GM19467 (cell line): ENCODE measurements around the gene FTCDNL1.

Experiments
- ATAC-seq: cut with Tn5 transposase; IDR thresholded peaks from one replicate; pipeline ENCODE4 v1.9.1; 2021; ENCODE audit warnings: mild to moderate bottlenecking, moderate library complexity; ENCODE audit not compliant: unreplicated experiment

The FTCDNL1 gene

DNA sequence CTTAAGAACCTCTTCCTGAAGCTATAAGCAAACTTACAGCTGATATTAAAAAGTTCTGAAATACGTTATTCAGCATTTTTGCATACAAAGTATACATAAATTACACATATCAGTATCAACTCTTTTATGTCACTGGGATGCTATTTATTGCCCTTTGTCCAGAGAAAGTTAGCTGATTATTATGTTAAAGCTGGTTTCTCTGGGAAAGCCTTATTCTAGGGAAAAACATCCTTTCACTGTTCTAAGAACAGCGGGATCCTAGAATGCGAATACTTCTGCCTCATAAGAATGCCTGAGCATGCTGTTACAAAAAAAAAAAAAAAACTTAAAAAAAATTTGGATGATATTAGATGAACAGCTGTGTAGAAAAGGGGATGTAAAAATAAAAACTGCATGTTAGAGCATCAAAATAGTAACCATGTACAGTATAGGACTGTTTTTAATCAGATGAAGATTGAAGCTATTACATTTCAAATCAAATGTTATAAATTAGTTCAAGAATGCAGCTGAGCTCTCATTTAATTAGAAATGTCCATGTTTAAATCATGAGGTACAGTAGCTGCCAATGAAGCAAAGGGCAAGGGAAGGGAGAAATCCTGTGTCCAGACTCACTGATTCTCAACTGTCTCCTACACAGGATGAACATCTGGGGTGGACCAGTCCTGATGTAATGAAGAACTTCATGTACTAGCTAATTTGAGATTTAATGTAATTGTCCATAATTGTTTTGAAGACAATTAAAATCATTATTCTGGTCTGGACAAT is 8.2 kb downstream of the FTCDNL1 start:
- no peak for ATAC-seq

GRCh38 chr2:199841409-199841808 is 9.6 kb downstream of the FTCDNL1 start:
- no peak for ATAC-seq

GRCh38 chr2:199838399-199838798 is 12.6 kb downstream of the FTCDNL1 start:
- no peak for ATAC-seq

DNA sequence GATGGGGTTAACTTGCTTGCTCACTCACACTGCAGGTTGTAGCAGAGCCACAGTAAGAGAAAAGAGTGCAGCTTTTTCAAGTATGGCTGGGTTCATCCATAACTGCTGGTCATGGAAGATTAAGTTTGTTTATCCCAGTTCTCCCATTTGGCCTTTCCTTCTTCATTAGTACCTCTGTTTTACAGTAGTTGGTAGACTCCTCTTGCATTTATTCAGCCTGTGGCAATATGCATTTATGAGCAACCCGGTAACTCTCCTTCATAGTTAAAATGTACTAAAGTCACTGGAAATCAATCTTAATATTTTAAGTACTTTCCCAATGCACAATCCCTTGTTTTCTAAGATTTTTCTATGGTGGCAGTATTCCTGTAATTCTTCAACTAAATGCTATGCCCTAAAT is 14.0 kb downstream of the FTCDNL1 start:
- no peak for ATAC-seq

DNA sequence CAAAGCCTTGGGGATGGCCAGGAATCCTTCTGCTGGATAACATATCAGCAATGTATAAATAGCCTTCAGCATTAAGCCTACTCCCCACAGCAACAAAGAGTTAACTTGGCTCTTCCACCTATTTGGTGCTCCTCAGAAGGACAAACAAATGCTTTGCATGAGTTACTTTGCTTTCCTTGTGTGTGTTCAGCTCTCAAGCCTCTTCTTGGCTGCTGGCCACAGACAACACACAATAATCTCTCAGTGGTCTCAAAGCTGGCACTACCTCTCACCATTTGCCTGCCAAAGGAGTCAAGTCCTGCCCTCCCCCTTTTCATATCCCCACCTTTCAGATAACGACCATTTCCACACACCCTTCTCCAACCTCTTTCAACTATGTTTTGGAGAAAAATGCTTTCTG is 17.5 kb downstream of the FTCDNL1 start:
- ATAC-seq = no peak

DNA sequence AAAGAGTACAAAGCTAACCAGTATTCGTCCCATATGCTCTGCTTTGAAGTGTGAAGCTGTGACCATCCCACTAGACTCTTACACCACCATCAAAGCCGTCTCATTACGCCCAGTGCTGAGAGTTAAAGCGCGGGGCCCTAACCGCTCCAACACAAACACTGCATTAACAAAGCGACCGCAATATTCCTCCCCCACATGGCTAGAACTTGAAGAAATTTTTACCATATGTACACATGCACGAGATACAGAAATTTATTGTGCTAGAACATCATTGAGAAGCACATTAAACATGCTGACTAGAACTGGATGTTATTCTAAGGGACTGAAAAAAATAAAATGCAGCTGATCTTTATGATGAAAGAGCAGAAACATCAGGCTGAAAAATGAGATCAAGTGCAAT is 20.5 kb downstream of the FTCDNL1 start:
- no peak for ATAC-seq

GRCh38 chr2:199829628-199830027 is 21.4 kb downstream of the FTCDNL1 start:
- ATAC-seq = no peak

DNA sequence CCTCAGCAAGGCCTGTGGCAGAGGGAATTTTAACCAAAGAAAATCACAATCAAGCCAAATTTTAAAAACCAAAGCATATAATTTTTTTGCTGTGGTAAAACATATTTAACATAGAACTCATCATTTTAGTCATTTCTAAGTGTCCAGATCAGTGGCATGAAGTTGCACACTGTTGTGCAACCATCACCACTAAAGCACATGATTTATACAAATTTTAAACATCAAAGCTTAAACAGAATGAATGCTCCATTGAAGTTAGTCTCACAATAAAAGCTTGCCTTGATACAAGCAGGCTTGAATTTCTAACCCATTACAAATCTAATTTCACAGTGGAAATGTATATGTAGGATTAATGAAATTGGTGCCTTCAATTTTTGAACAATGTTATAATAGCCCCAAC is 31.2 kb downstream of the FTCDNL1 start:
- no peak for ATAC-seq

DNA sequence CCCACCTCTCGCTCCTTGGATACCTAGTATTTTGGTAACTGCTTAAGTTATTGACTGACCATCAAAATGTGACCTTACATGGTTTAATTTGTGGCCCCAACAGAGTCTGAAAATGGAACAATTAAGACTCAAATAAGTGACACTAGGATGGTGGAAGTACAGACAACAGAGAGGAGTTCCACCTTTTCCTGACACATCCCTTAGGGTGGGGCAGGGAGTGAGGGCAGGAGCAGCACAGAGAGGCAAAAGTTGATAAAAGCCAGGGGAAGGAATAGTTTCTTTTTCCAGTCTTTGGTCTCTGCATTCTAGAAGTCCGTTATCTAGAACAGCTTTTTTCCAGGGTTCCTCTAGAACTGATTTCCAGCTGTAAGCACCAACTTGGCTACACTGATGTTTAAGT is 32.2 kb downstream of the FTCDNL1 start:
- ATAC-seq = no peak

DNA sequence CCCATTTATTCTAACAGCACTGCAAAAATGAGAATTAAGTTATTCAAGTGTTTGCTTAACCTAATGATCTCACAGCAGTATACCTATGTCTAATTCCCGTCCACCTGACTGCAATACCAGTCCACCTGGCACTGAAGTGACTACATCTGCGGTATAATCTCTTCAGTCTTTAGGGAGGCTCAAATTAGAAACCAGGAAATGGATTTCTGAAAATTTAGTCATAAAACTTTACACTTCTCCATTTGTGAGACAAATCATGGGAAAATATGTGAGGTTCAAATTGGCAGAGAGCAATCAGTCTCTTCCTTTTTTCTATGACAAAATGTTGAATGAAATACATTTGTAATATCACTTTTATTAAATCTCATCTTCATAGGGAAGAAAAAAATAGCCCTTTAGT is 33.0 kb downstream of the FTCDNL1 start:
- no peak for ATAC-seq

DNA sequence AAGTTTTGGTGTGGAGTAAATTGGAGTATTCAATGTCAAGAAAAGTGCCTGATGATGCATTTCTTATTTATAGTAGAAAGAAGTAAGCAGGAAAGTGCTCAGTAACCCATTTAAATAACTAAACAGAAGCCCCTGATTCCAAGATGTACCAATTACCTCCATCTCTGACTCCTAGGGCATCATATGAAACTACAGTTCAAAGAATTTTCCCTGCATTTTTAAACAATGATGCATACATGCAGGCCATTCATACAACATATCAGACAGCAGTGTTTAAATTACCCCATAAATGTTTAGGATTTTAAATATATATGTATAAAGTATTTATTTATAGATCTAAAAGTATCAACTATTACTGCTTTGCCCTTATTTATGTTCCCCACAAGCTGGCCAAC is 36.2 kb downstream of the FTCDNL1 start:
- ATAC-seq = no peak

DNA sequence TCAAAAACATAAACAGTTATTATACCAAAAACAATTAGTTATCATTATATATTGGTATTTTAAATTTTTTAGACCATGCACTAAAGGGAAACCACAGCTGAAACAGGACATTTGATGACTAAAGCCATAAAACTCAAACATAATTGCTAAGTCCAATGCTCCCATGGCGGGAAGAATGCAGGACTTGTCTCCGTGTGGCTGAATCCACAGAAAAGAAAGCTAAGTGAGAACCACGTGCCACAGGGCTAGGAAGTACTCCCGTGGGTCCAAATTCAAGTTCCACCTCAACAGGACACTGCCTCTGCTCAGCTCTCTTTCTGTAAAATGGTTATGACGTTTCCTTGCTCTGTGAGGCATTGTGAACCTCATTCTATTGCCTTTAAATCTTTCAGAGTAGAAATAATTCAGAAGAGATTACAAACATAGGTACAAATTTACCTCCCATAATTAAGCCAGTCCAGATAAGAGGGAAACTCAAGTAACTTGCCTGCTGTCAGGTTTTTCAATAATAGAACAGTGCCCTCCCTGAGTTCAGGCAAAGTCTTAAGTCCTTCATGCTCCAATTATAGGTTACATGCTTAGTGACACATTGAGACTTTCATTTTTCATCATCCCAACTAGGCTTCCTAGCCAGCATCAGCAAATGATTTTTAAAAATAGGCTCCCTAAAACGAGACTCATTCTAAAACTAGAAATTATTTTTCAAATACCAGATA is 36.7 kb downstream of the FTCDNL1 start:
- no peak for ATAC-seq

DNA sequence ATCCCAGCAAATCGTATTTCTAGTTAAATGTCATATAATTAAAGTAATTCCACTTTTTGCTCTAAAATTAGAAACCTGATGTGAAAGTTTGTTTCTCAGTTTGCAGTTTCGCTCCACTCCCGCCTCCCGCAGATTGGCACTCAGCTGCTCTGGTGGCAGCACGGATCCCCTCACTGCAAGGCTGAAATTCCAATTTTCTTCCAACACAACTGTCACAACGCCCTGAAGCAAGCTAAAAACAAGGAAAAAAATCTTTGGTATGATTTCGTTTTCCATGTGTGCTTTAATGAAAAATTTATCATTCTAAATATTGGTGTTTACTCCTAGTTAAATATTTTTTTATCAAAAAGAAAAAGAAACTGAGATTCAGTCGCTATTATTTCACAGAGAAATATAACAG is 38.5 kb downstream of the FTCDNL1 start:
- ATAC-seq = no peak

DNA sequence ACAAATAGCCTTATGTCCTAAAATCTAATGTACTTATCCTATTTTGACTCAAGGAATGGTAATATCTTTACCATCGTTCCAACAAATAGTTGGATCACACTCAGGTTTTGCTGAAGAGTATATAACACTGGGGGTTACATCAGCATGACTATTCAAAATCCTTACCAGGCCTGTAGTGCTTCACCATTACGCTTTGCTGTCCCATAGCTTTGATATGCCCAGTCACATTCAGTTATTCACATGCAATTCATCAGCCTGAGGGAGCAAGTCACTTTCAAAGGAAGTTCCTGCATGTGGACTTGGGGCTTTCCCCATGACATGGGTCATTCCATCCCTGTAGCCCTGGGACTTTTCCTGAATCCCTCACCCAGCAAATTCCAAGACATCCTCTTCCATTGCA is 39.6 kb downstream of the FTCDNL1 start:
- no peak for ATAC-seq

- no peak for ATAC-seq
Observed at GRCh38 chr2:199810422-199811171, 40.4 kb downstream of the FTCDNL1 start.

- no peak for ATAC-seq
Observed at GRCh38 chr2:199807966-199808365, 43.0 kb downstream of the FTCDNL1 start.

GRCh38 chr2:199806179-199806578 is 44.8 kb downstream of the FTCDNL1 start:
- no peak for ATAC-seq

DNA sequence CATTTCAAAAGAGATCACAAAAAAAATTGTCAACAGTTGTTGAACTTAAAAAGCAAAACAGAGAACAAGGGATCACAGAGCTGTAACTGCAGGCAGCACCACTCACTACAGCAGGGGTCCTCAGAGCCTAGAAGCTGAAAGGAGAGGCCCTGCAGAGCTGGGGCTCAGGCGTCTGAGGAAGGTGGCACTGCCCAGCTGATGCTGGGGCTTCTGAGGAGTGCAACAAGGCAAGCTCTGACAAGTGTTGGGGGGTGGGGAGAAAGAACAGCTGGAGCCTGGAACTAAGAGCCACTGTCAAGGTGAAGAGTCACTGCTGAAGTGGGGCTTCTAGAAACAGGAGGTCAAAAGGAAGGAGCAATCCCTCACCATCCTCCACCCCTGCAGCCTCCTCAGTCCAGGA is 46.2 kb downstream of the FTCDNL1 start:
- no peak for ATAC-seq

DNA sequence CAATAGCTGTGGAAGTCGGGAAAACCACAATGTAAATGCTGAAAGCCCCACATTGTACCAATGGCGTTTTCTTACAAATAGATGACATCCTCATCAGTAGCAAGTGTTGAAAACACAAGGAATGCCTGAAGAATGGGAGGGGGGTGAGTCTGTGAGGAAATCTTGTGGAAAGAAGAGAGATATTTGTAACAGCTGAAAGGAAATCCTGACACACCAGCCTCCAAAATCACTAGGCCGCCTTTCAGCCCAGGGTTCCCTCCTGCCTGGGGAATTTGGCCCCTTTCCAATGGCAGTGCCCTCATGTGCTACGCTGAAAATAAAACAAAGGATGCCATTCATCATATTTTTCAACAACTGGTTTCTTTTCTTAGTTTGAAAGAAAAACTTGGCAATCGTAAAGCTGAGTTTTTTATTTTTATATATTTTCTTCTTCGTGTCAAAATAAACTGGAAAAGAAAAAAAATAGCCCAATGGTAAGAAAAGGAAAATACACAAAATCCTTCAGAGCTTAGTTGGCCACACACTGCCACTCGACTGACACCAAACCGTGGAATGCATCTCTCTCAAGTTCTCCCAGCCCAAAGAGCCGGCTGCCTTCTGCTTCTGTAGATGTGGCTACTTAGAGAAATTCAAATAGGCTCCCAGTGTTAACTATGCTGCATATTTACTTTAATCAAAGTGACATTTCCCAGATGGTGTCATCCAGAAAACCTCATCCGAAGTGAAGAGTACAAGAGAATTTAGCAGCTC is 52.0 kb downstream of the FTCDNL1 start:
- no peak for ATAC-seq

DNA sequence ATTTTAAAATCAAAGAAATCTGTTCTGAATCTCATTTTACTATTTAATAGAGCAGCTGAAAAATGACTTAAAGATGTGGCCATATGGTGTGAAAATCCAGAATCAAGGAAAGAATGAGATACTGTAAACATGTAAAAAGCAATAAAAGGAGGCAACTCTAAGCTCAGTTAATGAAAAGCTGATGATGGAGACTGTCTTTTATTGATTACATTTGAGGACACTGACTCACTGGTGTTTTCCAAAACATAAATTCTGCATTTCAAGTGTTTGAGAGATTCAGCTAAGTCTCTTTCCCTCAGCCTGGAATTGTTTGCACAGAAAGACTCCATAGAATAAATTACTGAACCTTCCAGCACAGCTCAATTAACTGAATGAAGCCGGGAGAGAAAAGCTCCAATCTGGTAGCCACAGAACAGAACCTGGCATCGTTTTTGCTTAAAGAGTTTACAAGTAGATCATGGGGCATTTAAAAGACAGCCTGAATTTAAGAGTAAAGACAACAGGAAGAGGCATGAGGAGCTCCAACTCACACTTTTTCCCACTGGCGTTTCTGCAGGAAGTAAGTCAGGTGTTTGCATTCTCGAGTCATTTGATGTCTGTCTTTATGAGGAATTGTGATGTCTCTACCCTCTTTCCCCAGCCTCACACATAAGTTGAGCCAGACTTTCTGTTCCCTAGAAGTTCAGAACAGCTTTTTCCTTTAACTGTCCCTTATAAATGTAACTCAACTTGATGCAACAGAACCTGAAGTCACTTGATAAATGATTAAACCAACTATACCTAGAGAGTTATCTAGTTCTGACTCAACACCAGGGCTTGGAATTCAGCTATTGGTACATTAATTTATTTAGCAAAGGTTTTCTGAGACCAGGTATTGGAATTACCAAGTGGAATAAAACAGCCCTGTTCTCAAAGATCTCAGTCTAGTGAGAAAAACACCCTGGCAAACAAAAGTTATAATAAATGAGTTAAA is 53.3 kb downstream of the FTCDNL1 start:
- peak; percentile 52 for ATAC-seq
